Measurements from ENCODE around the gene CGB5. TPM values are rescaled to one million over a fixed set of nuclear protein-coding genes. Genes with fewer than 3 reads are reported as not detected.
"Not testable (repeated sequence)": the region's sequence is repeated elsewhere in the genome, so short reads cannot be mapped to it uniquely, and the experiment has no call there.

The CGB5 gene
- total RNA-seq, 1 donor from 2014 or later, result not detected

DNA sequence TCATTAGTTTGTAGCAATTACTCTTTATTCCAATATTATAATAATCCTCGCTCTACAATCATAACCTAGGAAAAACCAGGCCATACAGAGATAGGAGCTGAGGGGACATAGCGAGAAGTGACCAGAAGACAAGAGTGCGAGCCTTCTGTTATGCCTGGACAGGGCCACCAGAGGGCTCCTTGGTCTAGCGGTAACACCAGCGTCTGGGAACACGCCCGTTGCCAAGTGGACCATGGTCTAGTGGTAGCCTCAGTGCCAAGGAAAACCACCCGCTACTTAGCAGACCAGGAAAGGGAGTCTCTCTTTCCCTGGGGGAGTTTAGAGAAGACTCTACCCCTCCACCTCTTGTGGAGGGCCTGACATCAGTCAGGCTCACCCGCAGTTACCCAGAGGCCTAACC, 31.2 kb downstream of the CGB5 start:
- intact Hi-C loops (cut with DNase I); ATAC-seq: not testable (repeated sequence)
- peak; percentile 81 for DNase-seq (ENCODE audit: low spot score)

- DNase-seq (ENCODE audit: low spot score), result no peak
- no peak for ATAC-seq
- intact Hi-C loops (cut with DNase I), result loop anchor here (10.0 kb wide), 1 partner anchor 64 kb away; no protein-coding TSS in a partner anchor
These were observed 36.7 kb downstream of the CGB5 start for GRCh38 chr19:49080392-49080791.

DNA sequence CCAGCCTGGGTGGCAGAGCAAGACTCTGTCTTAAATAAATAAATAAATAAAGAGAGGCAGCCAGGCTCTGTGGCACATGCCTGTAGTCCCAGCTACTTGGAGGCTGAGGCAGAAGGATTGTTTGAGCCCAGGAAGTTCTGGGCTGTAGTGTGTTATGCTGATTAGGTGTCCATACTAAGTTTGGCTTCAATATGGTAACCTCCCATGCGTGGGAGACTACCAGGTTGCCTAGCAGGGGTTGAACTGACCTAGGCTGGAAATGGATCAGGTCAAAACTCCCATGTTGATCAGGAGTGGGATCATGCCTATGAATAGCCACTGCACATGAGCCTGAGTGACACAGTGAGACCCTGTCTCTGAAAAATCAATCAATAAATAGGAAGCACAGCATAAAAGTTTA, 37.6 kb downstream of the CGB5 start:
- ATAC-seq (no peak), DNase-seq (ENCODE audit: low spot score) (no peak)
- intact Hi-C loops (cut with DNase I), result loop anchor here (10.0 kb wide), 1 partner anchor 64 kb away; no protein-coding TSS in a partner anchor

DNA sequence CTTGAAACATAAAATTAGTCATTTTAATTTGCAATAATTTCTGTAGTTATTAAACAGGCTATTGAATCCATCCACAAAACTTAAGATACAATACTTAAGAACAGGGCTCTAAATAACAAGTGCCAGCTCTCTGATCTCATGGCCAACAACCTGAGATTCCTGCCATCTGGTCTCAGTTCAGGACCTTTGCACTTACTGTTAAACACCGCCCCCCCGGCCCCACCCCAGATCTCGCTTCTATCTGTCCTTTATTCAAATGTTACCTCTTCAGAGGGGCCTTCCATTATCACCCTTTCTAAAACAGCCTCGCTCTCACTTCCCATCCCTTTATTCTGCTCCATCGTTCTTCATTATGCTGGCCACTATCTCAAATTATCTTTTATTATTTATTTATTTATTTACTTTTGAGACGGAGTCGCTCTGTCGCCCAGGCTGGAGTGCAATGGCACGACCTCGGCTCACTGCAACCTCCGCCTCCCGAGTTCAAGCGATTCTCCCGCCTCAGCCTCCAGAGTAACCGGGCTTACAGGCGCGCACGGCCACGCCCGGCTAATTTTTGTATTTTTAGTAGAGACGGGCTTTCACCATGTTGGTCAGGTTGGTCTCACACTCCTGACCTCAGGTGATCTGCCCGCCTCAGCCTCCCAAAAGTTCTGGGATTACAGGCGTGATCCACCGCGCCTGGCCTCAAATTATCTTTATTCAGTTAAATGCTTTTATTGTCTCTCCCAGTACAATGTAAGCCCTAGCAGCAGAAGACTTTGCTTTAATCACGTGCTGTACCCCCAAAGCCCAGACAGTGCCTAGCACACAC, 40.8 kb downstream of the CGB5 start:
- ATAC-seq (no peak), DNase-seq (ENCODE audit: low spot score) (no peak)
- intact Hi-C loops (cut with DNase I), result loop anchor here (10.0 kb wide), 1 partner anchor 60 kb away; no protein-coding TSS in a partner anchor

GRCh38 chr19:49085020-49085867, 41.6 kb downstream of the CGB5 start, which contains the start of gene SNRNP70:
Gene SNRNP70 (plus strand): TSS chr19:49085451. CDS start chr19:49086415, 964 bp downstream.
- intact Hi-C loops (cut with DNase I), result loop anchor here (10.0 kb wide), 1 partner anchor 60 kb away; no protein-coding TSS in a partner anchor
- DNase-seq (ENCODE audit: low spot score) (peak; percentile 99), ATAC-seq (peak; percentile 100)

- intact Hi-C loops (cut with DNase I), result loop anchor here (10.0 kb wide), 1 partner anchor 59 kb away; no protein-coding TSS in a partner anchor
- DNase-seq (ENCODE audit: low spot score) (no peak), ATAC-seq (no peak)
These were observed 42.2 kb downstream of the CGB5 start for GRCh38 chr19:49085868-49086232.

DNA sequence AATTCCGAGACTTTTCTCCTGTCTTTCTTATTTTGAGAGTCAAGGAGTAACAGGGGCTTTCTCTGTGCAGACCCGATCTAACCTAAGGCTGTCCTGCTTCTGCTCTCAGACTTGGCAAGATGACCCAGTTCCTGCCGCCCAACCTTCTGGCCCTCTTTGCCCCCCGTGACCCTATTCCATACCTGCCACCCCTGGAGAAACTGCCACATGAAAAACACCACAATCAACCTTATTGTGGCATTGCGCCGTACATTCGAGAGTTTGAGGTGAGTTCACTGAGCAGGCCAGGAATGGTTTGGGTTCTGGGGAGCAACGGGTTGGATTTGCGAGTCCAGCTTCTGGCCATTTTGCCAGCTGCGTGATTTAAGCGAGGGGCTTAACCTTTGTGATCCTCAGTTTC, 42.6 kb downstream of the CGB5 start:
- ATAC-seq (no peak), DNase-seq (ENCODE audit: low spot score) (no peak)
- intact Hi-C loops (cut with DNase I), result loop anchor here (10.0 kb wide), 1 partner anchor 59 kb away; no protein-coding TSS in a partner anchor

- ATAC-seq (no peak), DNase-seq (ENCODE audit: low spot score) (no peak)
These were observed 47.9 kb downstream of the CGB5 start for GRCh38 chr19:49091391-49092038.

GRCh38 chr19:49092686-49093085, 49.0 kb downstream of the CGB5 start:
- no peak for DNase-seq (ENCODE audit: low spot score)
- intact Hi-C loops (cut with DNase I), result no loop called here
- no peak for ATAC-seq

More at GRCh38 chr19:49091391-49092038, 47.9 kb downstream of the CGB5 start:
- intact Hi-C loops (cut with DNase I), result no loop called here

Small RNA genes within 50 kb of the gene (microRNA-seq; reads per million reads assigned to microRNA genes)
- not detected for gene MIR6798

Other genes with a start within 250 kb of the CGB5 start
- 38.0 TPM for gene BCAT2, start 232.8 kb upstream of the CGB5 start, total RNA-seq
- gene HSD17B14, start 207.4 kb upstream of the CGB5 start, total RNA-seq, result 22.2 TPM
- gene PLEKHA4, start 175.2 kb upstream of the CGB5 start, total RNA-seq, result 519 TPM
- 95.8 TPM for gene PPP1R15A, start 171.4 kb upstream of the CGB5 start, total RNA-seq
- 1.1 TPM for gene TULP2, start 145.1 kb upstream of the CGB5 start, total RNA-seq
- gene NUCB1, start 143.5 kb upstream of the CGB5 start, total RNA-seq, result 262 TPM
- gene DHDH, start 110.1 kb upstream of the CGB5 start, total RNA-seq, result 1.1 TPM
- 48.0 TPM for gene BAX, start 89.0 kb upstream of the CGB5 start, total RNA-seq
- gene FTL, start 78.5 kb upstream of the CGB5 start, total RNA-seq, result 3,094 TPM
- gene GYS1, start 50.5 kb upstream of the CGB5 start, total RNA-seq, result 42.0 TPM
- gene RUVBL2, start 50.0 kb upstream of the CGB5 start, total RNA-seq, result 29.9 TPM
- not detected for gene LHB, start 26.8 kb upstream of the CGB5 start, total RNA-seq
- gene CGB3, start 19.5 kb upstream of the CGB5 start, total RNA-seq, result not detected
- not detected for gene CGB2, start 12.0 kb upstream of the CGB5 start, total RNA-seq
- not detected for gene CGB1, start 7.0 kb upstream of the CGB5 start, total RNA-seq
- gene CGB8, start 5.3 kb downstream of the CGB5 start, total RNA-seq, result not detected
- not detected for gene CGB7, start 13.9 kb downstream of the CGB5 start, total RNA-seq
- not detected for gene NTF4, start 21.0 kb downstream of the CGB5 start, total RNA-seq
- not detected for gene KCNA7, start 28.9 kb downstream of the CGB5 start, total RNA-seq
- 299 TPM for gene SNRNP70, start 41.6 kb downstream of the CGB5 start, total RNA-seq
- gene LIN7B, start 70.5 kb downstream of the CGB5 start, total RNA-seq, result 9.8 TPM
- 0.67 TPM for gene C19orf73, start 75.3 kb downstream of the CGB5 start, total RNA-seq
- 6.3 TPM for gene PPFIA3, start 75.7 kb downstream of the CGB5 start, total RNA-seq
- gene HRC, start 111.5 kb downstream of the CGB5 start, total RNA-seq, result 5.1 TPM
- gene TRPM4, start 113.9 kb downstream of the CGB5 start, total RNA-seq, result 32.5 TPM